Testis (tissue), 3 donors: ENCODE data around the gene ATP11C. TPM values are rescaled to one million over a fixed set of nuclear protein-coding genes. Genes with fewer than 3 reads are reported as not detected.

Experiments used
- DNase-seq: peaks from one replicate; pipeline ENCODE4 v3.0.0-alpha.2; 2019
- H3K27ac ChIP-seq, 2 donors: fragments of 200-600 bp; sonication (generic); one replicate each; pipeline ENCODE4 v1.5.1; 2019
- H3K27me3 ChIP-seq: fragments of 200-600 bp; sonication (generic); one replicate; pipeline ENCODE4 v1.5.1; 2019
- H3K36me3 ChIP-seq: fragments of 200-600 bp; sonication (generic); one replicate; pipeline ENCODE4 v1.5.1; 2017; ENCODE audit warnings: low read depth; ENCODE audit errors: missing control alignments
- H3K4me1 ChIP-seq: fragments of 200-600 bp; sonication (generic); one replicate; pipeline ENCODE4 v1.5.1; 2019
- H3K4me3 ChIP-seq, 2 donors: fragments of 200-600 bp; sonication (generic); one replicate each; pipeline ENCODE4 v1.5.1; 2017 to 2019
- H3K9me3 ChIP-seq: fragments of 200-600 bp; sonication (generic); one replicate; pipeline ENCODE4 v1.5.1; 2017
- CTCF ChIP-seq, 3 experiments: fragments of 450-650 bp in 2 of 3; fragments of 200-600 bp in 1 of 3; sonication (generic) in 1 of 3; IDR thresholded peaks; one replicate each; pipeline ENCODE4 v1.5.1; 2016 to 2019; ENCODE audit warnings: antibody characterized with exemption in 3 of 3, mild to moderate bottlenecking in 2 of 3, moderate library complexity in 1 of 3
- POLR2A ChIP-seq: fragments of 450-650 bp; IDR thresholded peaks from one replicate; pipeline ENCODE4 v1.6.1; 2017; ENCODE audit warnings: antibody characterized with exemption, mild to moderate bottlenecking, moderate library complexity
- WGBS, 2 donors: methylation state at CpG; one replicate each; pipeline ENCODE4 v1.1.5; 2018; 5-methylcytosine and 5-hydroxymethylcytosine counted together
- intact Hi-C: fragments of 100-400 bp; cut with DNase I; formaldehyde crosslinking; loops from one replicate; pipeline ENCODE4 v1.15.1; 2023; ENCODE audit warnings: low total_unique reads
- polyA plus RNA-seq: library from polyadenylated mRNA; stranded (reverse); fragments of 350-450 nt; fragmentation: Illumina TruSeq; extraction: RNeasy Lipid Tissue Mini Kit (QIAGEN cat#74804); gene quantifications from one replicate; pipeline ENCODE4 v1.2.3, GENCODE V29; 2014; ENCODE audit warnings: low read depth, low replicate concordance; ENCODE audit not compliant: insufficient read depth
- total RNA-seq, 2 donors: library from RNA; depleted of rRNA; stranded (reverse); fragments of >200 nt; gene quantifications; one replicate each; pipeline ENCODE4 v1.2.3, GENCODE V29; 2016

The ATP11C gene
- total and polyA plus RNA-seq, 3 donors from 2014 or later, result 15.9 to 36.6 (median 33.8) TPM

- H3K4me1 ChIP-seq, result no peaks in the 10 kb centered on the region
- WGBS, 2 donors, result 43 to 53% methylated on average over 3 of the region's 3 CpGs
- peak; percentile 23 for DNase-seq
Measured at GRCh38 chrX:139831675-139832456, 101.0 kb downstream of the ATP11C start.

GRCh38 chrX:139831017-139831416 is 101.8 kb downstream of the ATP11C start:
- DNase-seq, result no peak
- H3K4me1 ChIP-seq, result no peaks in the 10 kb centered on the region
- H3K36me3 ChIP-seq, result no peaks in the 10 kb centered on the region
- no peaks in the 10 kb centered on the region for H3K9me3 ChIP-seq
- no peak overlapping the region for H3K27ac ChIP-seq
- H3K4me3 ChIP-seq, result no peak overlapping the region
- no peaks in the 10 kb centered on the region for H3K27me3 ChIP-seq
- TF ChIP-seq CTCF (IDR thresholded peaks at IDR 0.05), result no peak
- no peak for TF ChIP-seq POLR2A
- intact Hi-C loops, result no loop called here

More at GRCh38 chrX:139831675-139832456, 101.0 kb downstream of the ATP11C start:
- Histone ChIP-seq H3K27me3 (no peaks in the 10 kb centered on the region), H3K27ac (no peak overlapping the region), H3K4me3 (no peak overlapping the region), H3K9me3 (no peaks in the 10 kb centered on the region), H3K36me3 (no peaks in the 10 kb centered on the region)
- TF ChIP-seq POLR2A, result no peak
- TF ChIP-seq CTCF (IDR thresholded peaks at IDR 0.05), result no peak
- intact Hi-C loops, result no loop called here

GRCh38 chrX:139828830-139829229 is 104.0 kb downstream of the ATP11C start:
- DNase-seq, result no peak
- no peak for TF ChIP-seq CTCF (IDR thresholded peaks at IDR 0.05)
- TF ChIP-seq POLR2A, result no peak
- H3K27ac ChIP-seq, result no peak overlapping the region
- H3K27me3 ChIP-seq, result no peaks in the 10 kb centered on the region
- no peaks in the 10 kb centered on the region for H3K9me3 ChIP-seq
- WGBS, 2 donors, result 67 to 93% methylated on average over 1 of the region's 1 CpG
- H3K4me1 ChIP-seq, result no peaks in the 10 kb centered on the region
- intact Hi-C loops, result no loop called here
- no peaks in the 10 kb centered on the region for H3K36me3 ChIP-seq
- no peak overlapping the region for H3K4me3 ChIP-seq

GRCh38 chrX:139828033-139828432 is 104.8 kb downstream of the ATP11C start:
- no peak for DNase-seq
- Histone ChIP-seq H3K27me3 (no peaks in the 10 kb centered on the region), H3K36me3 (no peaks in the 10 kb centered on the region), H3K27ac (no peak overlapping the region), H3K4me3 (no peak overlapping the region), H3K4me1 (no peaks in the 10 kb centered on the region), H3K9me3 (no peaks in the 10 kb centered on the region)
- TF ChIP-seq POLR2A (no peak), CTCF (IDR thresholded peaks at IDR 0.05) (no peak)
- WGBS, 2 donors, result 43 to 82% methylated on average over 1 of the region's 1 CpG
- intact Hi-C loops, result no loop called here
